GM19395 (cell line): ENCODE measurements around the gene EPS15.

Source experiments
- ATAC-seq: cut with Tn5 transposase; IDR thresholded peaks from one replicate; pipeline ENCODE4 v1.9.1; 2021; ENCODE audit warnings: mild to moderate bottlenecking, moderate library complexity; ENCODE audit not compliant: unreplicated experiment

EPS15 gene

GRCh38 chr1:51324251-51325010 is 194.6 kb downstream of the EPS15 start:
- ATAC-seq, result no peak

DNA sequence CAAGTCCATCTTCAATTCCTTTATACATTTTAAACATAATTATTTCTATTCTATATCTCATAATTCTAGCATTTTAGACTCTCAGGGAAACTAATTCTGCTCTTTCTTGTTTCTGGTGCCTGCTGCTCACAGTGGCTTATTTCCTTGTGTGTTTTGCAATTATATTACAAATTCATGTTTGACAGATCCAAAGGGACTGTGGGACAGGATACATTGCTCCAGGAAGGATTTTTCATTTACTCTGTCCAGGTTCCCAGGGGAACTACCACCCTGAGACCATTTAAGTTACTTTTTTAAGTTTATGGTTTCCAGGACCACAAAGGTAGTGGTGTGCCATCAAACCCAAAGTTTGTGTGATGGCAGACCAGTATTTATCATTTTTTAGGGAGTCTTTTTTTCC is 195.3 kb downstream of the EPS15 start:
- ATAC-seq, result no peak

DNA sequence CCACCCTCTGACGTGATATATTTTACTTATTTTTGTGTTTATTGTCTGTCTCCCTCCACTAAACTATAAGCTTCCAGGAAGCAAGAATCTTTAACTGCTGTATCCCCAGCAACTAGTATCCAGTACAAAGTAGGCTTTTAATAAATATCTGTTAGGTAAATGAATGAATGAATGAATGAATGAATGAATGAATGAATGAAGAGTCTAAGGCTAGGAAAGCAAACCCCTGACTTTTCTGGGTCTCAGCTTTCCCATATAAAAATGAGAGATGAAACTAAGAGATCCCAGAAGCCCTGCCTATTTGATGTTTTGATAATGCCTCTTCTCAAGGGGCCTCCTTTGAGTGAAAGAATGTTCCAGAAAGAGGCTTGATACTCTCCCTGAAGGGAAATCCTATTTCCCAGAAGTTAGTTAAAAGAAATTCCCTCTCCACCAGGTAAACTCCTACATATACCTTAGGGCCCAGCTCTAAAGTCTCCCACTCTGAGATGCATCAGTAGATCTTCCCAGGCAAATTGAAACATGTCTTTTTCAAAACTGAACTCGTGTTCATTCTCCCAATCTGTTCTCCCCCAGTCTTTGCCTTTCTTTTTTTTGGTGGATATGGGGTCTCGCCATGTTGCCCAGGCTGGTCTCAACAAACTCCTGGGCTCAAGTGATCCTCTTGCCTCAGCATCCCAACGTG is 196.5 kb downstream of the EPS15 start:
- no peak for ATAC-seq

- ATAC-seq, result no peak
These were observed 197.2 kb downstream of the EPS15 start for GRCh38 chr1:51321924-51322280.

GRCh38 chr1:51320967-51321923 is 197.8 kb downstream of the EPS15 start:
- ATAC-seq, result no peak

DNA sequence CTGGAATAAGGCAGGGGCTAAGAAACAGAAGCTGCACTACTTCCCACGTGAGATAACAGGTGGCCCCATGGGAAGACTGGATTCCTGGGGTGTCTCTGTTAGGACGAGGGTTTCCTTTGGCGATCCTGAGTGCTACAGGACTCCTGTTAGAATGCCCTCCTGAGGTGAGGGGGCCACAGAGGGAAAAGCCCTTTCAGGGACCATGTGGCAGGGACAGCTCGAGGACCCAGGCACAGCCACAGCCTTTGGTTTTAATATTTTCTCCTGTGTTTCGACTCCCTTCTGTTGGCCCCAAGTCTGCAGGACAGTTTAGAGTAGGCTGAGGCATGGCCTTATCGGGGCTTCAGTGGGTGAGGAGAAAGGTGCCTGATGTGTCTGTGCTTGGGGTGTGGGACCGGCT is 201.3 kb downstream of the EPS15 start:
- no peak for ATAC-seq

GRCh38 chr1:51316846-51317120 is 202.3 kb downstream of the EPS15 start:
- ATAC-seq, result no peak

- no peak for ATAC-seq
These were observed 202.8 kb downstream of the EPS15 start for GRCh38 chr1:51316113-51316845.

GRCh38 chr1:51314974-51315373 is 204.1 kb downstream of the EPS15 start:
- ATAC-seq, result no peak

DNA sequence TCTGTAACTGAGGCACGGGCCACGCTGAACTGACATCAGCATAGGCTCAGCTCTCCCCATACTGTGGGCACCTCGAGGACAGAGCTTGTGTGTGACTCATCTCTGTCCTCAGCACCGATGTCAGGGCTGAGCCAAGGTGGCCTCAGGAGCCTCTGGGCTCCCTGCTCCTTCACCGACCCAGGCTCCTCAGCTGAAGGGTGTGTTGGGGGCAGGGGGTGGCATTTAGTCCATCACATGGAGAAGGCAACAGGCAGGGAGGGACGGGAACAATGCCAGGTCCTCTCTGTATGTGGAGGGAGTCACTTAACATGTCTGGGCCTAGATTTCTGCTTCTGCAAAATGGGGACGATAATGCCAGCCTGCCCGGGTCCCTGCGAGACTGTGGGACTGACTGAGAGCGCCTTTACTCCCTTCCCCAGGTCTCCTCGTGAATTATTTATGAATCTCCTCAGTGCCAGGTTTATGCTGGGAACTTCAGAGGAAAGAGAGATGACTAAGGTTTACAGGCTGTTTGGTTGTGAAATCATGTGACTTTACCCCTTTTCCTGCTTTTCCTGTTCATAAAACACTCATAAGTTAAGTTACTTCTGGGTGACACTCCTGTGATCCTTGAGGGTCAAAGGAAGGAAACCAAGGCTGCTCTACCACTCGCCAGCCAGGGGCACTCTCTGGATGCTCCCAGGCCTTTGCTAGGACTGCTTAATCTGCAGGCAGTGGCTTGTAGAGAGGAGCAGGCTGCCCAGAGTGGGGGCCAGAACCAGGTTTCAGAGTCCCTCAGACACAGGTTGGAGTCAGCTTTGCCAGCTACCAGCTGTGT is 204.9 kb downstream of the EPS15 start:
- ATAC-seq, result no peak

DNA sequence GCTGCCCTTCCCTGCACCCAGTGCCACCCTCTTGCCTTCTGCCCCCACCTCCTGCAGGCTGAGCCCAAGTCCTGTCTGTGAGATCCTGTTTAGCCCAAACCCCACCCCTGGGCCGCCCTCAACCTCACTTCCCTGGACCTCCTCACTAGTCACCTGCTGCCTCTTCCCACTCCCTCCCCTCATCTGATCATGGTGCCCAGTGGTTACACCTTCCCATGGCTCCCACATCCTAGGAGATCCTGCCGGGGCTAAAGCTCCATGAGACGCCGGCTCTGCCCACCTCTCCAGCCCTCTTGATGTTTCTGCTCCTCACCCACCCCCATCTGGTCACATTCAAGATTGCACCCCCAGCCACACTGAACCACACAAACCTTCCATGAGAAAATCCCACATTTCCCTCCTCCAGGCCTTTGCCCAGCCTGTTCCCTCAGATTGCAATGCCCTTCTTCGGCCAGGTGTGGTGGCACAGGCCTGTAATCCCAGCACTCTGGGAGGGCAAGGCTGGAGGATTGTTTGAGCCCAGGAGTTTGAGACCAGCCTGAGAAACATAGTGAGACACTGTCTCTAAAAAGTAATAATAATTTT is 205.7 kb downstream of the EPS15 start:
- ATAC-seq, result no peak

DNA sequence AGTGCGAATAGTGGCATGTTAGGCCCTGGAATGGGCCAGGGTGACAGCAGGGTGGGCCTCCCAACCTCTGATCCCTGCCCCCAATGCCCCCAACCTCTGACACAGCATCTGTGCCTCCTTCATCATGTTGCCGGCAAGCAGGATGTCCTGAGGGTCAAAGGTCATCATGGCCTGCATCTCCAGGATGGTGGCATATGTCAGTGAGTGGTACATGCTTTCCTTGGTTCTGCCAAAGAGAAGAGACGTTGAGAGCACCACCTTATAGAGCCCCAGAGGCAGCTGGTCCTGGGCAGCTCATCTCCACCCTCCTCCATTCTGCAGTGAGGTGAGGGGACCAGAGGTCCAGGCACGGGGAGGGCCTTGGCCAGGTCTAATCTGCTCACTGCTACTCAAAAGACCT is 206.3 kb downstream of the EPS15 start:
- ATAC-seq, result no peak

GRCh38 chr1:51311826-51312225 is 207.2 kb downstream of the EPS15 start:
- no peak for ATAC-seq

DNA sequence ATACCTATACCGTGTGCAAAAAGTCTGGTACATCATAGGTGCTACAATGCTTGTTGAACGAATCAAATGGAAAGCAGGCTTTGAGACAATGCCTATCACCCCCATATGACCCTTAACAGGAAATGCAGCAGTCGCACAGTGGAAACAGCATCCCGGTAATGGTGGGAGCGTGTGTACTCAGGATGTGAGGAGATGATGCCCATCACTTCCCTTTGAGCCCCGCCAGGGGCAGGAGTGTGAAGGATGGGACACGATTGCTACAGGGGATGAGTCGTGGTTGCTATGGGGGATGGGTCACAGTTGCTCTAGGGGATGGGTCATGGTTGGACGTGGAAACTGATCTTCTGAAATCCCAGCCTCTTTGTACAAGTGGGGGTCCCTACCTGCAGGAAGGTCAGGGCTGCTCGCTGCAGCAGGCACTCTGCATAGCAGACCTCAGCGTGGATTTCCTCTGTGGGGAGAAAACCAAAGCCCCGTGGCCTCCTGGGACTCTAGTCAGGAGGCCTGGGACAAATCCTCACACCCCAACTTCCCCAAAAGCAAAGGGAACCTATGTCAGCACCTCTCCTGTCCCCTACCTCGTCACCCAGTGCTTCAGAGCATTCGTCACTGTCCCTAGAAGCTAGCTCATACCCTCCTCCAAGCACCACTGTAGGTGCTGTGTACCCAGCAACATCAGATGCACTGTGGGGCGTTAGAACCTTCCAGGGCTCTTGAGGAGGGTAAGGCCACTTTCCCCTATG is 208.0 kb downstream of the EPS15 start:
- no peak for ATAC-seq

DNA sequence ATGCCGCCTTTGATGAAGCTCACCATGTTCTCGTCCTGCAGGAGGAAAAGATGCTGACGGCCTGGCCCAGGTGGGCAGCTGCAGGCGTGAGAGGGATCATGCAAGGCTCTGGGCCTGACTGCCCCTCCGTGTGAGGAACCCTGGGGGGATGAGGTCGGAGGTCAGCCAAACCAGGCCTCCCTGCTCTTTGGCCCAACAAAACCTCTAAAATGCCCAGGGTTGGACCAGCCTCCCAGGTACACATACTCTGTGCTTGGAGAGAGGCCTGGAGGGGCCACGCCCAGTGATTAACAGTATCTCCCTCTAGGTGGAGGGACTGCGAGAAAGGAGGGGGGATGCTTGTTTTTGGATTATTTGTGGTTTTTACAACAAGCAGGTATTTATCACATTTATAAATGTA is 209.8 kb downstream of the EPS15 start:
- no peak for ATAC-seq

DNA sequence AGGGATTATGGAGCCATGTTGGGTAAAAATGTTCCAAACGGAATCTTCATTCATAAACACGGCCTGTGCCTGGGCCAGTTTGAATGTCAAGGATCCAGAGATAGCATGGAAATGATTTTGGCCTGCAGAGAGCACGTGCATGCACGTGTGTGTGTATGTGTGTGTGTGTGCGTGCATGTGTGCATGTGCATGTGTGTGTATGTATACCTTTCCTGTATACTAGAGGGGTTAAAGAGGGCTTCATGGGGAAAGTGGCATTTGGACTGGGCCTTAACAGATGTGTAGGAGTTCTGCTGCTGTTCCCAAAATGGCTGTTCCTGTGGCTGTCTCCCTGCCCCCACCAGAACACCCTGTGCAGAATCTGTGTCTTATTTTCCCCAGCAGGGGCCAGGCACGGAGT is 210.4 kb downstream of the EPS15 start:
- ATAC-seq, result no peak

- no peak for ATAC-seq
These were observed 212.1 kb downstream of the EPS15 start for GRCh38 chr1:51306950-51307349.

- ATAC-seq, result no peak
These were observed 213.7 kb downstream of the EPS15 start for GRCh38 chr1:51305371-51305823.

GRCh38 chr1:51304360-51304759 is 214.7 kb downstream of the EPS15 start:
- no peak for ATAC-seq
